ENCODE measurements around the gene GRIK4.

- no peak for TF ChIP-seq CTCF (IDR thresholded peaks at IDR 0.05)
- TF ChIP-seq MAX (CRISPR knock-in tag; IDR thresholded peaks at IDR 0.05) = no peak
- TF ChIP-seq NFE2L1 (CRISPR knock-in tag; IDR thresholded peaks at IDR 0.05) = no peak
- no peak for TF ChIP-seq SMAD3 (CRISPR knock-in tag; IDR thresholded peaks at IDR 0.05; ENCODE audit: borderline replicate concordance)
- no peak for TF ChIP-seq AFF4 (CRISPR knock-in tag; IDR thresholded peaks at IDR 0.05; ENCODE audit: borderline replicate concordance)
- no peak for TF ChIP-seq HMGXB4 (CRISPR knock-in tag; IDR thresholded peaks at IDR 0.05)
- no peak for TF ChIP-seq USF2 (CRISPR knock-in tag; IDR thresholded peaks at IDR 0.05)
- no peak for TF ChIP-seq ATF2 (CRISPR knock-in tag; IDR thresholded peaks at IDR 0.05; ENCODE audit: borderline replicate concordance, low read depth)
- no peak for TF ChIP-seq SP1 (CRISPR knock-in tag; conservative IDR thresholded peaks at IDR 0.05)
- TF ChIP-seq CBFB (CRISPR knock-in tag; IDR thresholded peaks at IDR 0.05; ENCODE audit: low read depth) = no peak
- TF ChIP-seq ZNF425 (CRISPR knock-in tag; conservative IDR thresholded peaks at IDR 0.05) = no peak
- TF ChIP-seq JUN (CRISPR knock-in tag; IDR thresholded peaks at IDR 0.05) = no peak
- no peak for TF ChIP-seq GABPB1 (CRISPR knock-in tag; IDR thresholded peaks at IDR 0.05)
Observed at GRCh38 chr11:120549346-120549745, 37.8 kb downstream of the GRIK4 start.

Data from WTC11 (cell line).